ENCODE results near the gene B3GAT1.

DNA sequence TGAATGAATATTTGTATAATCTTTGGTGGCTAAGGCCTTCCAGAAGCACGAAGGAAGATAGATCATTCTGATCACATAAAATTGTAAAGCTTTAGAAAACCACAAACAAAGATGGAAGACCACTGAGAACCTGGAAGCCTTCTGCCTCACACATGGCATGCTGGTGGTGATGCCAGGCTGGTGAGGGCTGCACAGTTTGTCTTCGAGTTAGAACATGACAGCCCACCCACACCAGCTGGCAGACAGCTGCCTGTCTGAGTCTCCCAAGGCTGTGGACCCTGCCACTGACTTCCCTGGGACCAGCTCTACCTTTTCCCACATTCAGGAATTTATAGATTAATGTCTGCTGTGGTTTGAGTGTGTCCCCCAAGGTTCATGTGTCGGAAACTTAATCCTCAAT, 48.8 kb upstream of the B3GAT1 start:
- TF ChIP-seq, protein P1, sequence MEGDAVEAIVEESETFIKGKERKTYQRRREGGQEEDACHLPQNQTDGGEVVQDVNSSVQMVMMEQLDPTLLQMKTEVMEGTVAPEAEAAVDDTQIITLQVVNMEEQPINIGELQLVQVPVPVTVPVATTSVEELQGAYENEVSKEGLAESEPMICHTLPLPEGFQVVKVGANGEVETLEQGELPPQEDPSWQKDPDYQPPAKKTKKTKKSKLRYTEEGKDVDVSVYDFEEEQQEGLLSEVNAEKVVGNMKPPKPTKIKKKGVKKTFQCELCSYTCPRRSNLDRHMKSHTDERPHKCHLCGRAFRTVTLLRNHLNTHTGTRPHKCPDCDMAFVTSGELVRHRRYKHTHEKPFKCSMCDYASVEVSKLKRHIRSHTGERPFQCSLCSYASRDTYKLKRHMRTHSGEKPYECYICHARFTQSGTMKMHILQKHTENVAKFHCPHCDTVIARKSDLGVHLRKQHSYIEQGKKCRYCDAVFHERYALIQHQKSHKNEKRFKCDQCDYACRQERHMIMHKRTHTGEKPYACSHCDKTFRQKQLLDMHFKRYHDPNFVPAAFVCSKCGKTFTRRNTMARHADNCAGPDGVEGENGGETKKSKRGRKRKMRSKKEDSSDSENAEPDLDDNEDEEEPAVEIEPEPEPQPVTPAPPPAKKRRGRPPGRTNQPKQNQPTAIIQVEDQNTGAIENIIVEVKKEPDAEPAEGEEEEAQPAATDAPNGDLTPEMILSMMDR (IDR thresholded peaks at IDR 0.05; ENCODE audit: insufficient read depth, low read depth, low read length): no peak
- TF ChIP-seq EZH2 (IDR thresholded peaks at IDR 0.05; ENCODE audit: insufficient read depth, low read length): no peak
